ENCODE measurements around the gene SLC47A1. TPM values are rescaled to one million over a fixed set of nuclear protein-coding genes. Genes with fewer than 3 reads are reported as not detected.

The SLC47A1 gene
- total and polyA plus RNA-seq, 10 of the 15 experiments (the other 5 are each of a cell fraction or from before 2014, with no cell fraction given) = 0.41 TPM; not detected in 9

DNA sequence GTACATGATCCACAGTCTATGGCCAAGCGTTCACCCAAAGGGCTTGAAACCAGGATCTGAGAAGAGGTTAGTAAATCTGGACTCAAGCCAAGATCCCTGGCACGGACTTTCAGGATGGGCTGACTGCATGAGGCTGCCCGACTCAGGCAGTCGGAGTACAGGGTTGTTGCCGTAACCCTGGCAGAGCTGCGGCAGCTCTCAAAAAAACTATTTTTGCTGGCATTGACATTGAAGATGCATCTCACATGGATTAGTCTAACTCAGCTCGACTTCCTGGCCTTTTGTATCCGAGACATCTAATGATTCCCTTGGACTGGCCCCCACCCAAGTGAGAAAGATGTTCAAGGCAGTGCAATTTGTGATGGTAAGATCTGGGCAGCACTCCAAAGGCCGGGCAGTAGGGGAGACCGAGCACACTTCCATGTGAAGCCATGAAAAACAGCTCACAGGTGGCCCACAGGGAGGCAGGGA lies 6.2 kb downstream of the SLC47A1 start:
- FAIRE-seq (no peak), ATAC-seq (no peak), DNase-seq (ENCODE audit: low read depth, low spot score) (no peak)
- BruUV-seq (replicated peaks) = no TSS peak
- intact Hi-C loops (cut with micrococcal nuclease; ENCODE audit: unreplicated experiment) (no loop called here), in situ Hi-C loops (cut with MboI) (no loop called here)
- no peaks in the 10 kb centered on the region for H3K79me2 ChIP-seq (ENCODE audit: control insufficient read depth, insufficient read depth, low read length)
- TF ChIP-seq CREB1 (IDR thresholded peaks at IDR 0.05; ENCODE audit: low read depth) = no peak
- TF ChIP-seq, protein P1, sequence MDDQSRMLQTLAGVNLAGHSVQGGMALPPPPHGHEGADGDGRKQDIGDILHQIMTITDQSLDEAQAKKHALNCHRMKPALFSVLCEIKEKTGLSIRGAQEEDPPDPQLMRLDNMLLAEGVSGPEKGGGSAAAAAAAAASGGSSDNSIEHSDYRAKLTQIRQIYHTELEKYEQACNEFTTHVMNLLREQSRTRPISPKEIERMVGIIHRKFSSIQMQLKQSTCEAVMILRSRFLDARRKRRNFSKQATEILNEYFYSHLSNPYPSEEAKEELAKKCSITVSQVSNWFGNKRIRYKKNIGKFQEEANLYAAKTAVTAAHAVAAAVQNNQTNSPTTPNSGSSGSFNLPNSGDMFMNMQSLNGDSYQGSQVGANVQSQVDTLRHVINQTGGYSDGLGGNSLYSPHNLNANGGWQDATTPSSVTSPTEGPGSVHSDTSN (IDR thresholded peaks at IDR 0.05; ENCODE audit: insufficient replicate concordance, low read depth, low read length) = no peak
- no peak for TF ChIP-seq POU2F2 (IDR thresholded peaks at IDR 0.05; ENCODE audit: borderline replicate concordance, low read depth, low read length)
- no peak for TF ChIP-seq GATAD2B (conservative IDR thresholded peaks at IDR 0.05; ENCODE audit: low read depth)
- TF ChIP-seq SIN3A (IDR thresholded peaks at IDR 0.05; ENCODE audit: low read depth, low read length) = no peak
- no peak for TF ChIP-seq STAT1 (conservative IDR thresholded peaks at IDR 0.05)
- H2AFZ ChIP-seq (ENCODE audit: control insufficient read depth, low read depth, low read length) = no peak overlapping the region
- no peak overlapping the region for H3K4me2 ChIP-seq (ENCODE audit: control insufficient read depth, insufficient read depth)
- peaks cover under 1% of the 10 kb centered on the region; the same call in 1 of the 2 replicates for H3K4me1 ChIP-seq (ENCODE audit: control insufficient read depth, insufficient read depth, low read length)
- H3K27ac ChIP-seq (ENCODE audit: control insufficient read depth, insufficient read depth) = no peak overlapping the region
- ChIA-PET POLR2A (no interaction called here), SMC1A (ENCODE audit: uncharacterized antibody, unreplicated experiment) (no interaction called here), RAD21 (ENCODE audit: unreplicated experiment) (no interaction called here), CTCF (no interaction called here)
- no peaks in the 10 kb centered on the region; a peak in 1 of 4 replicates for H3K27me3 ChIP-seq (replicated peaks in 1 of 2; ENCODE audit: control insufficient read depth in 2 of 2, insufficient read depth in 2 of 2, low read length in 1 of 2)
- no peak overlapping the region for H3K9ac ChIP-seq (ENCODE audit: control insufficient read depth, insufficient read depth, low read length)
- WGBS (ENCODE audit: insufficient coverage, insufficient replicate concordance, low lambda C conversion rate, missing lambda C conversion rate) = 40% methylated on average over 10 of the region's 10 CpGs
- no peak overlapping the region for H3K4me3 ChIP-seq
- H3K9me3 ChIP-seq (replicated peaks; ENCODE audit: control insufficient read depth, insufficient read depth, low read length) = no peaks in the 10 kb centered on the region
- H3K36me3 ChIP-seq (ENCODE audit: control insufficient read depth in 2 of 2, insufficient read depth in 2 of 2, low read length in 1 of 2) = no peaks in the 10 kb centered on the region
- H4K20me1 ChIP-seq (ENCODE audit: control insufficient read depth, insufficient read depth) = no peaks in the 10 kb centered on the region

DNA sequence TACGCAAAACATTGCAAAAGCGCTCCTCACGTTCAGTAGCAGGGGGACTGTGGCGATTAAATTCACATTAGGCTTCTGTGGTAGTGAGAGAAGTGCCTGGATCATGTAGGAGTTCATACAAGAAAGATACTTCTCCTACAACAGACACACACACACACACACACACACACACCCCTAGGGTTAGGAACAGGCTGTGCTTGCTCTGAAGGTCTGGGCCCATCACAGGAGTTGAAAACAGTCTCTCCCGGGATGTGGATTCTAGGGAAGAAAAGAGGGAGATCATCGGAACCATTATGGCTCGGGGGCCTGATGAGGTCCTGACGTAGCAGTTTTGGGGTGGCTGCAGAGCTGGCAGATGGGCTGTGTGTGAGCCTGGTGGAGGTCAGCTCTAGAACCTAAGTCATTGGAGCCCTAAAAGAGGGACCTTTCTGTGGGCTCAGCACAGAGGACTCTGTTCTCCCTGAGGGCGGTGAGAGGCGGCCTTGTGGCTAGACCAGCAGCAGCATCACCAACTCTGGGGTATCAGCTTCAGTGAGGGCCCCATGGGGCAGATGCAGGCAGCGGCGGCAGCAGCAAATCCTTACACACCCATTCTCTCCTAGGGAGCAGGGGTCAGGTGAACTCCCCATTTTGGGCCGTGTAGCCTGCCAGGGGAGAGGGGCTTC lies 7.2 kb downstream of the SLC47A1 start:
- no peak for FAIRE-seq
- Histone ChIP-seq H3K9ac (ENCODE audit: control insufficient read depth, insufficient read depth, low read length) (no peak overlapping the region), H3K4me3 (no peak overlapping the region), H3K79me2 (ENCODE audit: control insufficient read depth, insufficient read depth, low read length) (no peaks in the 10 kb centered on the region), H3K27ac (ENCODE audit: control insufficient read depth, insufficient read depth) (no peak overlapping the region), H2AFZ (ENCODE audit: control insufficient read depth, low read depth, low read length) (no peak overlapping the region), H3K27me3 (replicated peaks in 1 of 2; ENCODE audit: control insufficient read depth in 2 of 2, insufficient read depth in 2 of 2, low read length in 1 of 2) (no peaks in the 10 kb centered on the region; a peak in 1 of 4 replicates), H3K9me3 (replicated peaks; ENCODE audit: control insufficient read depth, insufficient read depth, low read length) (no peaks in the 10 kb centered on the region), H3K4me1 (ENCODE audit: control insufficient read depth, insufficient read depth, low read length) (no peaks in the 10 kb centered on the region; the same call in 1 of the 2 replicates), H3K4me2 (ENCODE audit: control insufficient read depth, insufficient read depth) (no peak overlapping the region), H3K36me3 (ENCODE audit: control insufficient read depth in 2 of 2, insufficient read depth in 2 of 2, low read length in 1 of 2) (no peaks in the 10 kb centered on the region), H4K20me1 (ENCODE audit: control insufficient read depth, insufficient read depth) (no peaks in the 10 kb centered on the region)
- POLR2A ChIA-PET = no interaction called here
- 59% methylated on average over 13 of the region's 13 CpGs for WGBS (ENCODE audit: insufficient coverage, insufficient replicate concordance, low lambda C conversion rate, missing lambda C conversion rate)
- RAD21 ChIA-PET (ENCODE audit: unreplicated experiment) = no interaction called here
- SMC1A ChIA-PET (ENCODE audit: uncharacterized antibody, unreplicated experiment) = no interaction called here
- in situ Hi-C loops (cut with MboI) (no loop called here), intact Hi-C loops (cut with micrococcal nuclease; ENCODE audit: unreplicated experiment) (no loop called here)
- BruUV-seq (replicated peaks) = no TSS peak
- no peak for ATAC-seq
- no peak for DNase-seq (ENCODE audit: low read depth, low spot score)
- CTCF ChIA-PET = no interaction called here
- TF ChIP-seq SPI1 (IDR thresholded peaks at IDR 0.05; ENCODE audit: borderline replicate concordance, insufficient read depth, low read depth, low read length) = no peak
- no peak for TF ChIP-seq HDAC2 (IDR thresholded peaks at IDR 0.05)
- no peak for TF ChIP-seq NFIC (IDR thresholded peaks at IDR 0.05; ENCODE audit: low read depth, low read length)
- TF ChIP-seq, protein P2, sequence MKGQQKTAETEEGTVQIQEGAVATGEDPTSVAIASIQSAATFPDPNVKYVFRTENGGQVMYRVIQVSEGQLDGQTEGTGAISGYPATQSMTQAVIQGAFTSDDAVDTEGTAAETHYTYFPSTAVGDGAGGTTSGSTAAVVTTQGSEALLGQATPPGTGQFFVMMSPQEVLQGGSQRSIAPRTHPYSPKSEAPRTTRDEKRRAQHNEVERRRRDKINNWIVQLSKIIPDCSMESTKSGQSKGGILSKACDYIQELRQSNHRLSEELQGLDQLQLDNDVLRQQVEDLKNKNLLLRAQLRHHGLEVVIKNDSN (IDR thresholded peaks at IDR 0.05; ENCODE audit: borderline replicate concordance, extremely low read length, insufficient read depth, low read depth, low read length) = no peak
- TF ChIP-seq GATAD2B (conservative IDR thresholded peaks at IDR 0.05; ENCODE audit: low read depth) = no peak
- TF ChIP-seq, protein P3, sequence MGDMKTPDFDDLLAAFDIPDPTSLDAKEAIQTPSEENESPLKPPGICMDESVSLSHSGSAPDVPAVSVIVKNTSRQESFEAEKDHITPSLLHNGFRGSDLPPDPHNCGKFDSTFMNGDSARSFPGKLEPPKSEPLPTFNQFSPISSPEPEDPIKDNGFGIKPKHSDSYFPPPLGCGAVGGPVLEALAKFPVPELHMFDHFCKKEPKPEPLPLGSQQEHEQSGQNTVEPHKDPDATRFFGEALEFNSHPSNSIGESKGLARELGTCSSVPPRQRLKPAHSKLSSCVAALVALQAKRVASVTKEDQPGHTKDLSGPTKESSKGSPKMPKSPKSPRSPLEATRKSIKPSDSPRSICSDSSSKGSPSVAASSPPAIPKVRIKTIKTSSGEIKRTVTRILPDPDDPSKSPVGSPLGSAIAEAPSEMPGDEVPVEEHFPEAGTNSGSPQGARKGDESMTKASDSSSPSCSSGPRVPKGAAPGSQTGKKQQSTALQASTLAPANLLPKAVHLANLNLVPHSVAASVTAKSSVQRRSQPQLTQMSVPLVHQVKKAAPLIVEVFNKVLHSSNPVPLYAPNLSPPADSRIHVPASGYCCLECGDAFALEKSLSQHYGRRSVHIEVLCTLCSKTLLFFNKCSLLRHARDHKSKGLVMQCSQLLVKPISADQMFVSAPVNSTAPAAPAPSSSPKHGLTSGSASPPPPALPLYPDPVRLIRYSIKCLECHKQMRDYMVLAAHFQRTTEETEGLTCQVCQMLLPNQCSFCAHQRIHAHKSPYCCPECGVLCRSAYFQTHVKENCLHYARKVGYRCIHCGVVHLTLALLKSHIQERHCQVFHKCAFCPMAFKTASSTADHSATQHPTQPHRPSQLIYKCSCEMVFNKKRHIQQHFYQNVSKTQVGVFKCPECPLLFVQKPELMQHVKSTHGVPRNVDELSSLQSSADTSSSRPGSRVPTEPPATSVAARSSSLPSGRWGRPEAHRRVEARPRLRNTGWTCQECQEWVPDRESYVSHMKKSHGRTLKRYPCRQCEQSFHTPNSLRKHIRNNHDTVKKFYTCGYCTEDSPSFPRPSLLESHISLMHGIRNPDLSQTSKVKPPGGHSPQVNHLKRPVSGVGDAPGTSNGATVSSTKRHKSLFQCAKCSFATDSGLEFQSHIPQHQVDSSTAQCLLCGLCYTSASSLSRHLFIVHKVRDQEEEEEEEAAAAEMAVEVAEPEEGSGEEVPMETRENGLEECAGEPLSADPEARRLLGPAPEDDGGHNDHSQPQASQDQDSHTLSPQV (IDR thresholded peaks at IDR 0.05) = no peak

All from GM12878 (cell line).